Esophagus muscularis mucosa (tissue), 4 donors: Measurements from ENCODE around the gene ATG2B. TPM values are rescaled to one million over a fixed set of nuclear protein-coding genes. Genes with fewer than 3 reads are reported as not detected.

ENCODE experiments used
- DNase-seq: peaks from one replicate; pipeline ENCODE4 v3.0.0-alpha.2; 2017; ENCODE audit errors: extremely low spot score
- H3K27ac ChIP-seq, 4 donors: fragments of 200-600 bp; sonication (generic); replicated peaks in 1 of 4; 1 replicate in 3 of 4; 2 replicates in 1 of 4; pipeline ENCODE4 v1.5.1; 2016 to 2019; ENCODE audit warnings: mild to moderate bottlenecking in 1 of 4
- H3K27me3 ChIP-seq, 4 donors: fragments of 200-600 bp; sonication (generic); one replicate each; pipeline versions ENCODE4 v1.5.1 to v1.6.0; 2016 to 2019
- H3K36me3 ChIP-seq, 4 donors: fragments of 200-600 bp; sonication (generic); one replicate each; pipeline ENCODE4 v1.5.1; 2016 to 2019
- H3K4me1 ChIP-seq, 4 donors: fragments of 200-600 bp; sonication (generic); one replicate each; pipeline ENCODE4 v1.5.1; 2016 to 2019
- H3K4me3 ChIP-seq, 4 donors: fragments of 200-600 bp; sonication (generic); 1 replicate in 2 of 4; 2 replicates in 2 of 4; pipeline ENCODE4 v1.5.1; 2016 to 2019; ENCODE audit warnings: mild to moderate bottlenecking in 4 of 4, moderate library complexity in 1 of 4
- H3K9me3 ChIP-seq, 4 donors: fragments of 200-600 bp; sonication (generic); 1 replicate in 3 of 4; 2 replicates in 1 of 4; pipeline ENCODE4 v1.5.1; 2016 to 2019
- EP300 ChIP-seq: sonication (generic); formaldehyde crosslinking; IDR thresholded peaks from one replicate; pipeline ENCODE4 v1.6.1; 2017; ENCODE audit warnings: antibody characterized with exemption
- POLR2A ChIP-seq: fragments of 450-650 bp; IDR thresholded peaks from one replicate; pipeline ENCODE4 v1.6.1; 2017; ENCODE audit warnings: antibody characterized with exemption, moderate library complexity, mild to moderate bottlenecking, low read depth
- POLR2AphosphoS5 ChIP-seq, 2 donors: sonication (generic); formaldehyde crosslinking; IDR thresholded peaks; one replicate each; pipeline ENCODE4 v1.6.1; 2017; ENCODE audit warnings: antibody characterized with exemption in 2 of 2
- WGBS: methylation state at CpG from one replicate; pipeline ENCODE4 v1.1.5; 2018; 5-methylcytosine and 5-hydroxymethylcytosine counted together
- intact Hi-C: fragments of 100-400 bp; cut with DNase I; formaldehyde crosslinking; loops from one replicate; pipeline ENCODE4 v1.15.1; 2023
- total RNA-seq, 4 donors: library from RNA; depleted of rRNA; stranded (reverse); fragments of >200 nt; gene quantifications; one replicate each; pipeline versions ENCODE4 v1.1.0 to v1.2.1, GENCODE V29; 2016
- TF ChIP-seq, protein P1 (sequence below), 3 experiments: fragments of 200-600 bp in 2 of 3; fragments of 450-650 bp in 1 of 3; sonication (generic) in 2 of 3; IDR thresholded peaks; one replicate each; pipeline ENCODE4 v1.5.1; 2017 to 2019; ENCODE audit warnings: antibody characterized with exemption in 3 of 3, mild to moderate bottlenecking in 2 of 3, moderate library complexity in 1 of 3

ATG2B gene
- total RNA-seq, 4 donors from 2014 or later: 18.2 to 26.6 (median 23.1) TPM

DNA sequence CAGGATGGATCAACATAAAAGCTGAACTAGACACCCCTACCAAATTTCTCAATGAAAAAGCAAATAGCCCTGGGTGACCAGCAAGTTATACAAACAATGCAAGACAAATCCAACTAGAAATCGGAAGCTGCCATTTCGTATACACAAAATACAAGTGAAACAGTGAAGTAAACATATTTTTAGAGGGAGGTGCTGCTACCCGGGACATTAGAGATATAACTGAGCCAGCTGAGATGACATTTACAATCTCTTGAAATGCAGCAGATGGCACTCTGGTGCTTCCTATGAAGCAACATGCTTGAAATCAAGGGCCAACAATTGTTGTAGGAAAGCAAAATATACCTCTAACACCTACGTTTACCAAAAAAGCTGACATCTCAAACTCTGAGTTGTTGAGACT lies 81.7 kb downstream of the ATG2B start:
- Histone ChIP-seq H3K27ac (no peak overlapping the region), H3K36me3 (peaks cover 0 to 42% (median 25%) of the 10 kb centered on the region in 4 donors), H3K27me3 (no peaks in the 10 kb centered on the region), H3K9me3 (peaks cover 0 to 16% (median 12%) of the 10 kb centered on the region in 4 donors), H3K4me1 (peaks cover 0 to 15% (median 8%) of the 10 kb centered on the region in 4 donors), H3K4me3 (no peak overlapping the region)
- intact Hi-C loops: loop anchor here (5.0 kb wide), 1 partner anchor 284 kb away; no protein-coding TSS in a partner anchor
- no peak for TF ChIP-seq POLR2AphosphoS5 (IDR thresholded peaks at IDR 0.05)
- no peak for TF ChIP-seq POLR2A
- TF ChIP-seq EP300: no peak
- TF ChIP-seq, protein P1, sequence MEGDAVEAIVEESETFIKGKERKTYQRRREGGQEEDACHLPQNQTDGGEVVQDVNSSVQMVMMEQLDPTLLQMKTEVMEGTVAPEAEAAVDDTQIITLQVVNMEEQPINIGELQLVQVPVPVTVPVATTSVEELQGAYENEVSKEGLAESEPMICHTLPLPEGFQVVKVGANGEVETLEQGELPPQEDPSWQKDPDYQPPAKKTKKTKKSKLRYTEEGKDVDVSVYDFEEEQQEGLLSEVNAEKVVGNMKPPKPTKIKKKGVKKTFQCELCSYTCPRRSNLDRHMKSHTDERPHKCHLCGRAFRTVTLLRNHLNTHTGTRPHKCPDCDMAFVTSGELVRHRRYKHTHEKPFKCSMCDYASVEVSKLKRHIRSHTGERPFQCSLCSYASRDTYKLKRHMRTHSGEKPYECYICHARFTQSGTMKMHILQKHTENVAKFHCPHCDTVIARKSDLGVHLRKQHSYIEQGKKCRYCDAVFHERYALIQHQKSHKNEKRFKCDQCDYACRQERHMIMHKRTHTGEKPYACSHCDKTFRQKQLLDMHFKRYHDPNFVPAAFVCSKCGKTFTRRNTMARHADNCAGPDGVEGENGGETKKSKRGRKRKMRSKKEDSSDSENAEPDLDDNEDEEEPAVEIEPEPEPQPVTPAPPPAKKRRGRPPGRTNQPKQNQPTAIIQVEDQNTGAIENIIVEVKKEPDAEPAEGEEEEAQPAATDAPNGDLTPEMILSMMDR (IDR thresholded peaks at IDR 0.05): no peak
- WGBS: 69% methylated on average over 4 of the region's 4 CpGs
- no peak for DNase-seq

DNA sequence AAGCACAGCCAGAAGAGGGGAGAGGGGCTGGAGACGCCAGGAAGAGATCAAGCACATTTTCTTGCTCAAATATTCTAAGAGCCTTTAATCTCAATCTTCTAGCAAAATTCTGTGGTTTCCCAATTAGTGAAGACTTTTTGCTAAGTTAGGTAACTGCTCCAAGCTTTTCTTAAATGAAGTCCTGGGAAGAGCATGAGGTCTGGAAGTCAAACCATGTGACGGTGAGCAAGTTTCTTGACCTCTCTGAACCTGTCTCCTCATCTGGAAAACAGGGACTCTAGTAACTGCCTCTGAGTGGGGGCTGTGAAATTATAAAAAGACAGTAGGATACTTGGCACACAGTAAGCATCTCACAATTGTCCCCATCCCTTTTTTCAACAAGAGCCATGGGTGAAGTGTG lies 83.0 kb downstream of the ATG2B start:
- intact Hi-C loops: loop anchor here (5.0 kb wide), 1 partner anchor 283 kb away; no protein-coding TSS in a partner anchor
- H3K9me3 ChIP-seq: peaks cover 0 to 16% (median 12%) of the 10 kb centered on the region in 4 donors
- H3K4me3 ChIP-seq: no peak overlapping the region
- TF ChIP-seq POLR2AphosphoS5 (IDR thresholded peaks at IDR 0.05) (no peak), POLR2A (no peak), EP300 (no peak)
- TF ChIP-seq, protein P1 (IDR thresholded peaks at IDR 0.05): no peak
- H3K4me1 ChIP-seq: peaks cover 0 to 12% (median 11%) of the 10 kb centered on the region in 4 donors
- no peak overlapping the region for H3K27ac ChIP-seq
- DNase-seq: no peak
- WGBS: 85% methylated on average over 2 of the region's 2 CpGs
- H3K27me3 ChIP-seq: no peaks in the 10 kb centered on the region
- H3K36me3 ChIP-seq: peaks cover 0 to 34% (median 19%) of the 10 kb centered on the region in 4 donors

DNA sequence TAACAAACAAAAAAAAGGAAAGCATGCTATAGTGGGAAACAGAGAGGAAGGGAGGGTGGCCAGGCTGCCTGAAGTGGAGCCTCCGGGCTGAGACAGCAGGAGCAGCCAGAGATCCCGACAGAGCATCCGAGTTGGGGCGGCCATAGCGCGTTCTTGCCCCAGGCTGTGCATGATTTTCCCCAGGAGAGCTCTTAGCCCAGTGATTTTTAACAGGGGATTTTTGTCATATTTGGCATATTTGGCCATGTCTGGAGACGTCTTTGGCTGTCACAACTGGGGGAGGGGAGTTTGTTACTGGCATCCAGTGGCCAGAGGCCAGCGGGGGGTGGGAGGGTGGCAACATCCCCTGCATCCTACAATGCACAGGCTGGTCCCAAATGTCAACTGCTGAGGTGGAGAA lies 83.6 kb downstream of the ATG2B start:
- Histone ChIP-seq H3K27me3 (no peaks in the 10 kb centered on the region), H3K27ac (no peak overlapping the region), H3K4me3 (no peak overlapping the region), H3K9me3 (peaks cover 0 to 16% (median 12%) of the 10 kb centered on the region in 4 donors), H3K4me1 (peaks cover 0 to 16% (median 14%) of the 10 kb centered on the region in 4 donors), H3K36me3 (peaks cover 0 to 34% (median 17%) of the 10 kb centered on the region in 4 donors)
- DNase-seq: peak; percentile 55
- TF ChIP-seq POLR2AphosphoS5 (IDR thresholded peaks at IDR 0.05): no peak
- TF ChIP-seq POLR2A: no peak
- TF ChIP-seq EP300: no peak
- TF ChIP-seq, protein P1 (IDR thresholded peaks at IDR 0.05): no peak
- intact Hi-C loops: no loop called here
- WGBS: 85% methylated on average over 8 of the region's 8 CpGs

DNA sequence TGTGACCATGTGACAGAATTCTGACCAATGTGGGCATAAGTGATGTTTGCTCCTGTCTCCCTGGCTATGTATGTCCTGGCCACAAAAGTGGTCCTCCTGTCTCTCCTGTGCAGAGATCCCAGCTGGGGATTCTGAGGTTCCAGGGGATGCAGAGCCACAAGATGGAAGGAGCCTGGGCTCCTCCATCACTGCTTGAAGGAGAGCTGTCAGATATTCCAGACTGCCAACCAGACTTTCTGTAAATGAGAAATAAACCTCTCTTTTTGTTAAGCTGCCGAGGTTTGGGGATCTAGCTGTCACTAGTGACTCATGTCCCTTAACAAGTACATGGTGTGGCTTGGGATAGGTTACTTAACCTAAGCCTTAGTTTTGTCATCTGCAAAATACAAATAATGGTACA lies 85.3 kb downstream of the ATG2B start:
- peaks cover 0 to 16% (median 12%) of the 10 kb centered on the region in 4 donors for H3K9me3 ChIP-seq
- H3K27ac ChIP-seq: no peak overlapping the region
- DNase-seq: no peak
- TF ChIP-seq, protein P1 (IDR thresholded peaks at IDR 0.05): no peak
- 100% methylated on average over 1 of the region's 1 CpG for WGBS
- intact Hi-C loops: no loop called here
- H3K4me1 ChIP-seq: peaks cover 0 to 19% (median 14%) of the 10 kb centered on the region in 4 donors
- no peaks in the 10 kb centered on the region for H3K27me3 ChIP-seq
- H3K36me3 ChIP-seq: peaks cover 0 to 19% (median 7%) of the 10 kb centered on the region in 4 donors
- no peak overlapping the region for H3K4me3 ChIP-seq
